Stimulated activated CD8-positive, alpha-beta memory T cell treated with anti-CD3 and anti-CD28 coated beads, Interleukin-12 subunit alpha, Interleukin-12 subunit beta, amount 100 ng/mL, for 24 hours (primary cell): Measurements from ENCODE around the gene PRDM1.

Source experiments
- DNase-seq: peaks from one replicate; pipeline ENCODE4 v3.0.0-alpha.2; 2020; ENCODE audit errors: extremely low read depth

Gene PRDM1

DNA sequence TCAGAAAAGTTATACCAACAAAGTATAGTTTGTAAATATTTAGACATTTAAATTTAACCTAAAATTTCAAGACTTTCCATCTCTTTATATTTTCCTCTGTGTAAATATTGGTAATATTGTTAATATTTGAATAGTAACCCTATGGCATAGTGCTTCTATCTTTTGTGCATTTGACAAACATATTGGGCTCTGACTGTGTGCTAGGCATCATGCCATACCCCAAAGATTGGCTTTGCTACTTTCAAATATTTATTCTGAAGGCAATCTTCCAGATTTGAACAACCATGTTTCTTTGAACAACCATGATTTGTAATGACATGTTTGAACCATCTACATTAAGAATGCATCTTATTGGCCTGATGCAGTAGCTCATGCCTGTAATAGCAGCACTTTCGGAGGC is 15.5 kb upstream of the PRDM1 start:
- DNase-seq, result no peak

- DNase-seq, result no peak
Observed at GRCh38 chr6:106072501-106073090, 13.5 kb upstream of the PRDM1 start.

- no peak for DNase-seq
Observed at GRCh38 chr6:106074146-106074545, 12.0 kb upstream of the PRDM1 start.

GRCh38 chr6:106076139-106076538 is 10.0 kb upstream of the PRDM1 start:
- DNase-seq, result no peak

DNA sequence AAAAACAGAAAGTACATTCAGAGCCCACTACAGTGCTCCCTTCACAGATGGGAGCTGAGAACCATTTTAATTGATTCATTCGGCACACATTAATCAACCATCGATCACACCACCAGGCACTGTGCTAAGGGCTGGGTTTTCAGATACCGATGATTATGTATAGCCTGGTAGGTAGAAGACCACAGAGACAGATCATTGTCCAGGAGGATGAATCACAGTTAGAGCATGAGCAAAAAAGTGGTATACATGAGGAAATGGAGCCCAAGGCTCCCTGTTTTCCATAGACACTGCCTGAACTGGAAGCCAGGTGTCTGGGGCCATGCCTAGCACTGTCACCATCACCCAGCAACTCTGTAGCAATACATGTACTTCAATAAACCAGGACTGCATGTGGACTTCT is 9.0 kb upstream of the PRDM1 start:
- no peak for DNase-seq

- no peak for DNase-seq
Observed at GRCh38 chr6:106077881-106078280, 8.3 kb upstream of the PRDM1 start.

DNA sequence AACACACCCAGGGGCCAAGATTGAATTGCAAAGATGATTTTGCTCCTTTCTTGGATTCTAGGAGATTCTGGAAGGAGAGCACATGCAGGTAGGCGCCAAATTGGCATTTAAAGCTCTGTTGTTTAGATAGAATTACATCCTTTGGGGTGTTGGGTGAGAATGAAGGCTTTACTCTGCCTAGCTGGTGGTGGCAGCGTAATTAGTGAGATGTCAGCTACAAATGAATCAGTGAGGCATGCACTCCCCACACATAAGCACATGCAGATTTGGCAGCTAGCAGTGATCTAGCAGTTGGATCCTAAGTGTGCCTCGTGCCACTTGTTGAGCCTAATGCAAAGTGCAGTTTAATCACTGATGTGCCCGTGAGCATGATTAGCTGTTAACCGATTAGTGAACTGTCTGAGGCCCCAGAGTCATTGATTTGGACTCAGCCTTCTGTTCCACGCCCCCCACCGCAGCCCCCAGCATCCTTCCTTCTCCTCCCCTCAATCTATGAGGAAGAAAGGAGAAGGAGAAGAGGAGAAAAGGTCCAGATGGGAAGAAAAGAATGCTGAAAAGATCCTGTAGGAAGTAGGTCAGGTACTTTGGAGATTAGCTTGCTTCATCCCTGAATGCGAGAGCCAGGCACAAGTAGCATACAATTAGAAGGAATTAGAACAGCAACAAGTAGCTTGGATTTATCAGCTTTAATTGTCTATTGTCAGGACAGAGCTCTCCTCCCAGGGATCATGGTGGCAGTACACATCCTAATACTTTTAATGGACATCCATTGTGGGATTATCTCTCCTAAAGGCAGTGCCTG is 6.0 kb upstream of the PRDM1 start:
- no peak for DNase-seq

- DNase-seq, result no peak
Observed at GRCh38 chr6:106080763-106081095, 5.4 kb upstream of the PRDM1 start.

GRCh38 chr6:106081715-106082114 is 4.4 kb upstream of the PRDM1 start:
- DNase-seq, result no peak

DNA sequence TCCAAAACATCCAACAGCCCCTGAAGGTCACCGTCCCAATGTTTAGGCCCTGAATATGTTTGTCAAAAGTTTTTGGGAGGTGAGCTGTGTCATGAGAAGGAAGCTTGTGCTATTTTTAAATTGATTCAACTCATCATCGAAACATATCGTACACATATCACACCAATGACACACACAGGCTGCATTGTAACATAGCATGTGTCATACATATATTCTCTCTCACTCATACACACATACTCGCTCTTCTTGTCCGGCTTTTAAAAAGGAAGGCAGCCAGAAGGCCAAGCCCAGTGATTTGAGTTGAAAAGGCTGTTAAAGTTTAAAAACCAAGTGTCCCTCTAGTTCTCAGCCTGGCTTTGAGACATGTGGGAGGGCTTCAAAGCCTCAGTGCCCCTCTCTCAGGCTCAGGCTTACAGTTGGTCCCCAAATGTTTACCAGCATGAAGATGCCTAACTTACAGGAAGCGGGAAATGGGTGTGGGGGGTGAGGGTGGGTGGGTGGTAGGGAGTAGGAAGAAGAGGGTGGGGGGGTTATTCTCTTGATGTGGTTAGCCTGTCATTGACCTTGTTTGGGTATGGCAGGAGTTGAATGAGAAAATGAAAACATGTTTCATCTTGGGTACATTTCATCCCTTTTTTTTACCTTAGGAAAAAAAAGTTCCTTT is 3.3 kb upstream of the PRDM1 start:
- DNase-seq, result no peak

- no peak for DNase-seq
Observed at GRCh38 chr6:106083618-106084017, 2.5 kb upstream of the PRDM1 start.

DNA sequence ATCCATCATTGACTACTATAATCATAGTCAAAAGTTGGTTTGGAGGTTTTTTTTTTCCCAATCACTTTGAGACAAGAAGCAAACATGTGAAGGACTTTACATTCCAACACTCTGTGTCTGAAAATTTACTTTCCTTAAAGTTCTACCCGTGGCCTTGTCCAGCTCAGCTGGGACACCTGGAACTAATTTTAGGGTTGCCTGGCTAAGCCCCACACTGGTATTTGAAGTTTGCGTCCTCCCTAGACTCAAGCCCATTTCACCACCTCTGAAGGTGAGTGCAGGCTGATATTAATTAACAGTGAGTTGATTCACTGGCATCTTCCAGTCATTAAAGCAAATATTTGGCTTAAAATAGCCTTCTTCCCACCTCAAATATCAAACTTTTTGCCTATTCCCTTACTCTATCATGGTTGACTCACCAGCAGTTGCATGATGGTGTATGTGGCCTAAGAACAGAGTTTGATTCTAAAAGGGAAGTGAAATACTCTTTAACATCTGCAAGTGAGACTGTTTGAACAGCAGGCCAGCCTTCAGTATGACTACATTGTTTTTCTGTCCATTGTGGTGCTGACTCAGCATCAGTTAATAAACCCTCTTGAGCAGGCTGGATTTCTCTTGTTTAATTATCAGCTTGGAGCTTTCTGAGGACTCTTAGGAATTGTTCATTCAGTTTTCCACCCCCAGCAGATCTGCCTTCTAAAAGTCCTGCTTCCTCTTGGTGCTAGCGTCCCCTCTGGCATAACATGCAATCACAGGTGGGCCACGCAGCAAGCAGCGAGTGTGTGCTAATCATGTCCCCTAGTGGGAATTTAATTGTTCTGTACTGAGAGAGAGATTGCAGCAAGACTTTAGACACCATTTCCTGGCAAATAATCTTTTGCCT is 1.8 kb upstream of the PRDM1 start:
- DNase-seq, result no peak

GRCh38 chr6:106084989-106085691 is 996 bp upstream of the PRDM1 start:
- DNase-seq, result no peak

DNA sequence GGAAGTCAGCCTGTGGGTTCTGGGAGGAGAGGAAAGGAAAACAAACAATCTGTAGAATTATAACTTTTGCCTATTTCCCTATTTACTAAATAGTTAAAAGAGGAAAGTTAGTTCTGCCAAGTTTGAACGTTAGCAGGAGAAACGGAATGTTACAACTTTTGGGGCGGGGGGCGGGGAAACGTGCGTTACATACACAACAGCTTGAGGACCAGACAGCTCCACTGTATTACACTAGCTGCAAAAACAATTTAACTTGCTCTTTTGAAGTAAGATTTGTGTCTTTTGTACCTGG is 498 bp upstream of the PRDM1 start:
- DNase-seq, result no peak

GRCh38 chr6:106086814-106087175 is 659 bp downstream of the PRDM1 start:
- no peak for DNase-seq

- no peak for DNase-seq
Observed at GRCh38 chr6:106087548-106088325, 1.6 kb downstream of the PRDM1 start.

- DNase-seq, result no peak
Observed at GRCh38 chr6:106090001-106090400, 3.9 kb downstream of the PRDM1 start.

GRCh38 chr6:106092279-106092678 is 6.1 kb downstream of the PRDM1 start:
- no peak for DNase-seq

GRCh38 chr6:106094261-106094963 is 8.3 kb downstream of the PRDM1 start:
- DNase-seq, result no peak

GRCh38 chr6:106094964-106095335 is 8.8 kb downstream of the PRDM1 start:
- no peak for DNase-seq
